ENCODE results near the gene WDR88. TPM values are rescaled to one million over a fixed set of nuclear protein-coding genes. Genes with fewer than 3 reads are reported as not detected.

Gene WDR88
- polyA plus RNA-seq, 1 experiment: not detected

- TF ChIP-seq CTCF (IDR thresholded peaks at IDR 0.05; ENCODE audit: low read depth, low read length): no peak
- H3K27me3 ChIP-seq (ENCODE audit: control insufficient read depth, insufficient read depth, low read length): no peaks in the 10 kb centered on the region
- no peak for DNase-seq (ENCODE audit: low read depth, low spot score)
- no peak overlapping the region for H3K27ac ChIP-seq (ENCODE audit: low read depth, low read length)
- ChIA-PET CTCF (interaction anchor here (1.3 kb wide), 2 partner anchors 8 to 157 kb away, joined by 3 to 4 read pairs; no protein-coding TSS in a partner anchor), POLR2A (interaction anchor here (1.5 kb wide), 1 partner anchor 43 kb away, joined by 3 read pairs; no protein-coding TSS in a partner anchor)
- no peak overlapping the region for H3K4me3 ChIP-seq (ENCODE audit: low read depth, low read length)
- H3K9me3 ChIP-seq (ENCODE audit: control insufficient read depth, insufficient read depth, low read length): no peaks in the 10 kb centered on the region; the same call in 1 of the 2 replicates
Measured at GRCh38 chr19:33133438-33134031, 1.6 kb downstream of the WDR88 start.

GRCh38 chr19:33134571-33135041, 2.7 kb downstream of the WDR88 start:
- CTCF ChIA-PET: interaction anchor here (1.0 to 1.3 kb wide), 4 partner anchors 9 to 158 kb away, joined by 3 to 7 read pairs (median 4); no protein-coding TSS in a partner anchor
- no peak for TF ChIP-seq CTCF (IDR thresholded peaks at IDR 0.05; ENCODE audit: low read depth, low read length)
- DNase-seq (ENCODE audit: low read depth, low spot score): no peak

GRCh38 chr19:33139165-33139564, 7.3 kb downstream of the WDR88 start:
- no peak overlapping the region for H3K4me3 ChIP-seq (ENCODE audit: low read depth, low read length)
- ChIA-PET CTCF (interaction anchor here (1.2 kb wide), 1 partner anchor 45 kb away, joined by 4 read pairs; no protein-coding TSS in a partner anchor), POLR2A (no interaction called here)
- DNase-seq (ENCODE audit: low read depth, low spot score): no peak
- no peaks in the 10 kb centered on the region; the same call in 1 of the 2 replicates for H3K9me3 ChIP-seq (ENCODE audit: control insufficient read depth, insufficient read depth, low read length)
- peaks cover 5% of the 10 kb centered on the region for H3K27me3 ChIP-seq (ENCODE audit: control insufficient read depth, insufficient read depth, low read length)
- no peak overlapping the region for H3K27ac ChIP-seq (ENCODE audit: low read depth, low read length)
- TF ChIP-seq CTCF (IDR thresholded peaks at IDR 0.05; ENCODE audit: low read depth, low read length): no peak

More at GRCh38 chr19:33134571-33135041, 2.7 kb downstream of the WDR88 start:
- H3K9me3 ChIP-seq (ENCODE audit: control insufficient read depth, insufficient read depth, low read length): no peaks in the 10 kb centered on the region; the same call in 1 of the 2 replicates
- no peak overlapping the region for H3K4me3 ChIP-seq (ENCODE audit: low read depth, low read length)
- H3K27ac ChIP-seq (ENCODE audit: low read depth, low read length): no peak overlapping the region
- POLR2A ChIA-PET: no interaction called here
- no peaks in the 10 kb centered on the region for H3K27me3 ChIP-seq (ENCODE audit: control insufficient read depth, insufficient read depth, low read length)

GRCh38 chr19:33143897-33144405, 12.0 kb downstream of the WDR88 start:
- Histone ChIP-seq H3K27me3 (ENCODE audit: control insufficient read depth, insufficient read depth, low read length) (peaks cover 7% of the 10 kb centered on the region), H3K27ac (ENCODE audit: low read depth, low read length) (no peak overlapping the region), H3K9me3 (ENCODE audit: control insufficient read depth, insufficient read depth, low read length) (no peaks in the 10 kb centered on the region; the same call in 1 of the 2 replicates), H3K4me3 (ENCODE audit: low read depth, low read length) (no peak overlapping the region)
- POLR2A ChIA-PET: no interaction called here
- peak; percentile 96 for TF ChIP-seq CTCF (IDR thresholded peaks at IDR 0.05; ENCODE audit: low read depth, low read length)
- CTCF ChIA-PET: interaction anchor here (0.6 to 2.5 kb wide), 14 partner anchors 12 to 88 kb away, joined by 3 to 74 read pairs (median 4); partner anchors contain the start of gene WDR88
- DNase-seq (ENCODE audit: low read depth, low spot score): peak; percentile 6

- ChIA-PET POLR2A (no interaction called here), CTCF (interaction anchor here (0.9 to 2.5 kb wide), 3 partner anchors 22 to 39 kb away, joined by 17 to 74 read pairs (median 17); no protein-coding TSS in a partner anchor)
- no peak for TF ChIP-seq CTCF (IDR thresholded peaks at IDR 0.05; ENCODE audit: low read depth, low read length)
Measured at GRCh38 chr19:33146209-33146608, 14.3 kb downstream of the WDR88 start.

More at GRCh38 chr19:33146209-33146608, 14.3 kb downstream of the WDR88 start:
- Histone ChIP-seq H3K27me3 (ENCODE audit: control insufficient read depth, insufficient read depth, low read length) (peaks cover 7% of the 10 kb centered on the region), H3K27ac (ENCODE audit: low read depth, low read length) (no peak overlapping the region), H3K4me3 (ENCODE audit: low read depth, low read length) (no peak overlapping the region), H3K9me3 (ENCODE audit: control insufficient read depth, insufficient read depth, low read length) (no peaks in the 10 kb centered on the region)
- DNase-seq (ENCODE audit: low read depth, low spot score): no peak
